Measurements from ENCODE around the gene TMCO2. TPM values are rescaled to one million over a fixed set of nuclear protein-coding genes. Genes with fewer than 3 reads are reported as not detected.

TMCO2 gene
- total and polyA plus RNA-seq, 2 experiments from 2014 or later = 0.69 TPM; not detected in 1

DNA sequence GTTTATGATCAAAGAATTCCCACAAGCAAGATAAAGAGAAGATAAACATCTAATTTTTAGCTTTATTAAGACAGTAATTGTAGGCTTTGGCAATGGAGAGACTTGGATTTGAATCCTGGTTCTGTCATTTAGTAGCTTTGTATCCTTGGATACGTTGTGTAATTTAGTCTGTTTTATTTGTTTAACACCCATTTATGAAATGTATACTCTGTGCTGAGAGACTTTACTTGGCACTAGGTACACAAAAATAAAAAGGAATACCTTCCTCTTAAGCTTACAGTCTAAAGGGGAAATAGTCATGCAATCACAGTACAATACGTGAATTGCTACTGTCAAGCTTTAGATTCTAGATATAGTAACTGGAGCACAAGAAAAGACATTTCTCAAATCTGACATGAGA is 34.1 kb downstream of the TMCO2 start:
- Histone ChIP-seq H2AFZ (no peak overlapping the region), H3K4me3 (no peak overlapping the region), H3K79me2 (peaks cover 2% of the 10 kb centered on the region), H3K27ac (no peak overlapping the region), H3K27me3 (no peaks in the 10 kb centered on the region), H3K9me2 (replicated peaks; ENCODE audit: insufficient read depth) (no peaks in the 10 kb centered on the region), H4K20me1 (ENCODE audit: insufficient read depth, poor library complexity, severe bottlenecking) (no peaks in the 10 kb centered on the region), H3K4me1 (ENCODE audit: insufficient read depth) (no peaks in the 10 kb centered on the region), H3K4me2 (no peak overlapping the region), H3K36me3 (replicated peaks; ENCODE audit: insufficient read depth, low read depth) (no peaks in the 10 kb centered on the region), H3K9me3 (ENCODE audit: low read depth) (no peaks in the 10 kb centered on the region)
- TF ChIP-seq, protein P1, sequence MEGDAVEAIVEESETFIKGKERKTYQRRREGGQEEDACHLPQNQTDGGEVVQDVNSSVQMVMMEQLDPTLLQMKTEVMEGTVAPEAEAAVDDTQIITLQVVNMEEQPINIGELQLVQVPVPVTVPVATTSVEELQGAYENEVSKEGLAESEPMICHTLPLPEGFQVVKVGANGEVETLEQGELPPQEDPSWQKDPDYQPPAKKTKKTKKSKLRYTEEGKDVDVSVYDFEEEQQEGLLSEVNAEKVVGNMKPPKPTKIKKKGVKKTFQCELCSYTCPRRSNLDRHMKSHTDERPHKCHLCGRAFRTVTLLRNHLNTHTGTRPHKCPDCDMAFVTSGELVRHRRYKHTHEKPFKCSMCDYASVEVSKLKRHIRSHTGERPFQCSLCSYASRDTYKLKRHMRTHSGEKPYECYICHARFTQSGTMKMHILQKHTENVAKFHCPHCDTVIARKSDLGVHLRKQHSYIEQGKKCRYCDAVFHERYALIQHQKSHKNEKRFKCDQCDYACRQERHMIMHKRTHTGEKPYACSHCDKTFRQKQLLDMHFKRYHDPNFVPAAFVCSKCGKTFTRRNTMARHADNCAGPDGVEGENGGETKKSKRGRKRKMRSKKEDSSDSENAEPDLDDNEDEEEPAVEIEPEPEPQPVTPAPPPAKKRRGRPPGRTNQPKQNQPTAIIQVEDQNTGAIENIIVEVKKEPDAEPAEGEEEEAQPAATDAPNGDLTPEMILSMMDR (IDR thresholded peaks at IDR 0.05; ENCODE audit: poor library complexity) = no peak
- TF ChIP-seq EZH2 (IDR thresholded peaks at IDR 0.05; ENCODE audit: borderline replicate concordance) (no peak), EZH2phosphoT487 (IDR thresholded peaks at IDR 0.05; ENCODE audit: low read depth, severe bottlenecking, unreplicated experiment) (no peak)
- WGBS (ENCODE audit: low lambda C conversion rate, missing lambda C conversion rate) = 72% methylated on average over 2 of the region's 2 CpGs
- no peak for DNase-seq (ENCODE audit: low spot score)

DNA sequence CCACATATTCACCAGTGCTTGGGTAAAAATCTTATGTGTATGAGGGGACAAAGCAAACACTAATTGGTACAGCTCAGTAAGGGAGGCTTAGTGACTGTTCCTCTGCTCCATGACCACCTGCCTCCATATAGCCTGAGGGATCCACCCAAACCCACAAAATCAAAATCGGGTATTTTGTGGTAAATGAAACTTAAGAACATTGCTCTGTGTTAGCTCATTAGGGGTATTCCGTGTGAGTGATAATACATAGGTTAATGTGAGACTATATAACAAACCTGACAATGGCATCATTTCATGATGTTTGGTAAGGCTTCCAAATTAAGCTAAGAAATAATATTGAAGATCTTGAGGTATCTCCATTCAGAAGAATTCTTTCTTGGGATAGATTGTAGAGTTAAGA is 43.6 kb downstream of the TMCO2 start:
- no peaks in the 10 kb centered on the region for H3K27me3 ChIP-seq
- H3K27ac ChIP-seq = no peak overlapping the region
- no peaks in the 10 kb centered on the region for H3K4me1 ChIP-seq (ENCODE audit: insufficient read depth)
- no peaks in the 10 kb centered on the region for H3K79me2 ChIP-seq
- no peaks in the 10 kb centered on the region for H4K20me1 ChIP-seq (ENCODE audit: insufficient read depth, poor library complexity, severe bottlenecking)
- H3K9me3 ChIP-seq (ENCODE audit: low read depth) = no peaks in the 10 kb centered on the region
- TF ChIP-seq EZH2phosphoT487 (IDR thresholded peaks at IDR 0.05; ENCODE audit: low read depth, severe bottlenecking, unreplicated experiment) (no peak), EZH2 (IDR thresholded peaks at IDR 0.05; ENCODE audit: borderline replicate concordance) (no peak)
- TF ChIP-seq, protein P1 (IDR thresholded peaks at IDR 0.05; ENCODE audit: poor library complexity) = no peak
- no peak overlapping the region for H3K4me3 ChIP-seq
- DNase-seq (ENCODE audit: low spot score) = no peak
- H2AFZ ChIP-seq = no peak overlapping the region
- no peak overlapping the region for H3K4me2 ChIP-seq
- WGBS (ENCODE audit: low lambda C conversion rate, missing lambda C conversion rate) = 94% methylated on average over 2 of the region's 2 CpGs
- no peaks in the 10 kb centered on the region for H3K36me3 ChIP-seq (replicated peaks; ENCODE audit: insufficient read depth, low read depth)
- no peaks in the 10 kb centered on the region for H3K9me2 ChIP-seq (replicated peaks; ENCODE audit: insufficient read depth)

DNA sequence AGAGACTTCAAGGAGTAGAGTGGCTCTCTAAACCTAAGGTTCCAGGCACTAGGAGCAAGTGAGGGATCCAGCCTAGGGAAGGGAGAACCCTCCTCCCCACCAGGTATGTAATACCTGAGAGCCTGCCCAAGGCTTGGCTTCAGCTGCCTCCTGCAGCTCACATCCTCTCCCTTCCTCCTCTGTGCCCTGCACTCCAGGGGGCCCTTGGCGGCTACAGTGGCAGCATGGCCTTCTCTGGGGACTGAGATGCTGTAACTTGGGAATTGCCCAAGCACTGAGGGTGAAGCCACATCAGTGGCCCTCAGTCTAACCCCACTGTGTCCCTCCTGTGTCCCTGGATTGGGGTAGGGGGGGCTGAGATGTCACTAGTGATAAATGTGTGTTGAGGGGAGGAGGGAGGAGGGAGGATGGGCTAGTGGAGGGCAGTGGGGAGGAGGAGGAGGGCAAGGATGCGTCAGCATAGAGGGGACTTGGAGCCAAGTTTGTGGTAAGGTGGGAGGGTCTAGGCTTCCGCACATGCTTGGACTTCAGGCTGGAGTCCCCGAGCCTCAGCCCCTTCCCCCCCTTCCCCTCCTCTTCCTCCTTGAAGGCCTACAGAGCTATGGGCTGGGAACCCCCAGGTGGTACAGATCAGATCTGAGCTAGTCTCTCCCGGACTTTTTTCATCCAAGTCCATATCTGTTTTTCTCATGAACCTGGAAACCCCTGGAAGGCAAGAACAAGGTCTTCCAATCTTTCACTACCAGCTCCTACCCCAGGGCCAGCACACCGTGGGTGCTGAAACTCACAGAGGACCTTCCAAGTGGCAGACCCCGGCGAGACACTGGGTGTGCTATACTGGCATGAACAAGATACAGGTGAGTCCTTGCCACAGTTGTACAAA is 51.9 kb downstream of the TMCO2 start:
- TF ChIP-seq EZH2phosphoT487 (IDR thresholded peaks at IDR 0.05; ENCODE audit: low read depth, severe bottlenecking, unreplicated experiment) = no peak
- WGBS (ENCODE audit: low lambda C conversion rate, missing lambda C conversion rate) = 88% methylated on average over 5 of the region's 8 CpGs
- DNase-seq (ENCODE audit: low spot score) = no peak
- Histone ChIP-seq H3K27ac (no peak overlapping the region), H3K36me3 (replicated peaks; ENCODE audit: insufficient read depth, low read depth) (no peaks in the 10 kb centered on the region), H3K9me3 (ENCODE audit: low read depth) (no peaks in the 10 kb centered on the region), H3K9me2 (replicated peaks; ENCODE audit: insufficient read depth) (no peaks in the 10 kb centered on the region), H3K4me2 (no peak overlapping the region), H4K20me1 (ENCODE audit: insufficient read depth, poor library complexity, severe bottlenecking) (no peaks in the 10 kb centered on the region), H2AFZ (no peak overlapping the region), H3K27me3 (no peaks in the 10 kb centered on the region), H3K4me1 (ENCODE audit: insufficient read depth) (no peaks in the 10 kb centered on the region), H3K4me3 (no peak overlapping the region), H3K79me2 (no peaks in the 10 kb centered on the region)

DNA sequence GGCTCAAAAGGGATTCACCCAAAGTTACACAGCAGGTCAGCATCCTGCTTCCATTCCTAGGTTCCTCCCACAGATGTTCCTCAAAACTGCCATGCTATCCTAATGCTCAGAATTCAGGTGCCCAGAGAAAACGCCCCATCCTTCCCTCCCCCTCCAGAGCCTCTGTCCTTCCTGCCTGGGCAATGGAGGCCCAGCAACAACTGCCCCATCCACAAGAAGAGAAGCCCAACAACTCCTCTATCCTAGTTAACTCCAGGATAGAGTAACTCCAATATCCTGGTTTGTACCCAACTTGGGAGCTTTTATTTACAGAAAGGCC is 52.5 kb downstream of the TMCO2 start:
- Histone ChIP-seq H4K20me1 (ENCODE audit: insufficient read depth, poor library complexity, severe bottlenecking) (no peaks in the 10 kb centered on the region), H2AFZ (no peak overlapping the region), H3K27me3 (no peaks in the 10 kb centered on the region), H3K9me2 (replicated peaks; ENCODE audit: insufficient read depth) (no peaks in the 10 kb centered on the region), H3K4me2 (no peak overlapping the region), H3K9me3 (ENCODE audit: low read depth) (no peaks in the 10 kb centered on the region), H3K36me3 (replicated peaks; ENCODE audit: insufficient read depth, low read depth) (no peaks in the 10 kb centered on the region), H3K27ac (no peak overlapping the region), H3K4me1 (ENCODE audit: insufficient read depth) (no peaks in the 10 kb centered on the region), H3K79me2 (no peaks in the 10 kb centered on the region), H3K4me3 (no peak overlapping the region)
- 94% methylated on average over 1 of the region's 1 CpG for WGBS (ENCODE audit: low lambda C conversion rate, missing lambda C conversion rate)
- no peak for DNase-seq (ENCODE audit: low spot score)
- no peak for TF ChIP-seq EZH2 (IDR thresholded peaks at IDR 0.05; ENCODE audit: borderline replicate concordance)
- TF ChIP-seq, protein P1 (IDR thresholded peaks at IDR 0.05; ENCODE audit: poor library complexity) = no peak
- TF ChIP-seq EZH2phosphoT487 (IDR thresholded peaks at IDR 0.05; ENCODE audit: low read depth, severe bottlenecking, unreplicated experiment) = no peak

All from hepatocyte (in vitro differentiated cells).